AG09309 (cell line): ENCODE results near the gene NSG2.

Experiments used
- DNase-seq: peaks from one replicate; pipeline ENCODE4 v3.0.0-alpha.2; 2010; ENCODE audit warnings: low read depth
- H3K4me3 ChIP-seq: 2 replicates; pipeline ENCODE4 v1.5.1; 2011; ENCODE audit warnings: mild to moderate bottlenecking, low read depth, low read length, moderate library complexity; ENCODE audit not compliant: control insufficient read depth
- TF ChIP-seq, protein P1 (sequence below): IDR thresholded peaks from 2 replicates; pipeline ENCODE4 v1.5.1; 2011; ENCODE audit warnings: mild to moderate bottlenecking, low read depth, low read length, inconsistent platforms; ENCODE audit not compliant: insufficient read depth, control insufficient read depth; ENCODE audit errors: missing control alignments

The NSG2 gene

GRCh38 chr5:174046558-174046957, 1.1 kb downstream of the NSG2 start:
- DNase-seq = no peak
- H3K4me3 ChIP-seq = no peak overlapping the region
- TF ChIP-seq, protein P1, sequence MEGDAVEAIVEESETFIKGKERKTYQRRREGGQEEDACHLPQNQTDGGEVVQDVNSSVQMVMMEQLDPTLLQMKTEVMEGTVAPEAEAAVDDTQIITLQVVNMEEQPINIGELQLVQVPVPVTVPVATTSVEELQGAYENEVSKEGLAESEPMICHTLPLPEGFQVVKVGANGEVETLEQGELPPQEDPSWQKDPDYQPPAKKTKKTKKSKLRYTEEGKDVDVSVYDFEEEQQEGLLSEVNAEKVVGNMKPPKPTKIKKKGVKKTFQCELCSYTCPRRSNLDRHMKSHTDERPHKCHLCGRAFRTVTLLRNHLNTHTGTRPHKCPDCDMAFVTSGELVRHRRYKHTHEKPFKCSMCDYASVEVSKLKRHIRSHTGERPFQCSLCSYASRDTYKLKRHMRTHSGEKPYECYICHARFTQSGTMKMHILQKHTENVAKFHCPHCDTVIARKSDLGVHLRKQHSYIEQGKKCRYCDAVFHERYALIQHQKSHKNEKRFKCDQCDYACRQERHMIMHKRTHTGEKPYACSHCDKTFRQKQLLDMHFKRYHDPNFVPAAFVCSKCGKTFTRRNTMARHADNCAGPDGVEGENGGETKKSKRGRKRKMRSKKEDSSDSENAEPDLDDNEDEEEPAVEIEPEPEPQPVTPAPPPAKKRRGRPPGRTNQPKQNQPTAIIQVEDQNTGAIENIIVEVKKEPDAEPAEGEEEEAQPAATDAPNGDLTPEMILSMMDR = no peak

GRCh38 chr5:174047472-174048099, 2.1 kb downstream of the NSG2 start:
- no peak overlapping the region for H3K4me3 ChIP-seq
- no peak for DNase-seq
- TF ChIP-seq, protein P1 = no peak

GRCh38 chr5:174052636-174053035, 7.1 kb downstream of the NSG2 start:
- TF ChIP-seq, protein P1 = no peak
- DNase-seq = no peak
- no peak overlapping the region for H3K4me3 ChIP-seq

DNA sequence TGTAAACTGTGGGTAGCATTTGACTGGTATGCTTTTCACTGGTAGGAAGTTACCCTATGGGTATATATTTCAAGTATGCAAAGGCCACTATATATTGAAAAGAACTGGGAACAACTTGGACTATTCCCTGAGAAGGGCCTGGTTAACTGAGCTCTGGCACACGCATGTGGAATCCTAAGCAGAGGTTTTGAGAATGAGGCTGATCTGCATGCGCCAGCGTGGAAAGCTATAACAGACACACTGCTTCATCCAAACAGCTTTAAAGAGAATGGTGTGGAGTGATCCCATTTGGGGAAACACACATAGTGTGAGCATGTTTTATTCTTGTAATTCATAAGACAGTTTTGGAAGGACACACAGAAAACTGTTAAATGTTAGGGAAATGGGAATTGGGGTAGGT, 8.4 kb downstream of the NSG2 start:
- no peak overlapping the region for H3K4me3 ChIP-seq
- TF ChIP-seq, protein P1 = no peak
- DNase-seq = no peak

GRCh38 chr5:174056064-174056847, 10.8 kb downstream of the NSG2 start:
- no peak overlapping the region for H3K4me3 ChIP-seq
- DNase-seq = no peak
- TF ChIP-seq, protein P1 = no peak

GRCh38 chr5:174057206-174057605, 11.7 kb downstream of the NSG2 start:
- no peak for DNase-seq
- TF ChIP-seq, protein P1 = no peak
- H3K4me3 ChIP-seq = no peak overlapping the region
